HEK293 (cell line): ENCODE measurements around the gene TUBB3.

Source experiments
- CTCF ChIP-seq: fragments of 450-650 bp; formaldehyde crosslinking; IDR thresholded peaks from 2 replicates; pipeline ENCODE4 v1.5.1; 2016; ENCODE audit warnings: missing biosample characterization, missing genetic modification characterization
- YY1 ChIP-seq: fragments of 450-650 bp; formaldehyde crosslinking; IDR thresholded peaks from 2 replicates; pipeline ENCODE4 v1.5.1; 2018; ENCODE audit warnings: missing biosample characterization, missing genetic modification characterization
- ZBTB8A ChIP-seq: fragments of 450-650 bp; formaldehyde crosslinking; IDR thresholded peaks from 2 replicates; pipeline ENCODE4 v1.5.1; 2016; ENCODE audit warnings: missing biosample characterization, missing genetic modification characterization
- ZNF311 ChIP-seq: fragments of 450-650 bp; formaldehyde crosslinking; IDR thresholded peaks from 2 replicates; pipeline ENCODE4 v1.5.1; 2017; ENCODE audit warnings: missing biosample characterization, missing genetic modification characterization, borderline replicate concordance
- ZNF660 ChIP-seq: fragments of 450-650 bp; IDR thresholded peaks from 2 replicates; pipeline ENCODE4 v1.5.1; 2018; ENCODE audit warnings: missing biosample characterization, mild to moderate bottlenecking, missing genetic modification characterization

- TF ChIP-seq CTCF, result no peak
- TF ChIP-seq ZNF311 (tag by site-specific recombination), result no peak
- no peak for TF ChIP-seq ZNF660 (tag by site-specific recombination)
- no peak for TF ChIP-seq ZBTB8A (tag by site-specific recombination)
- TF ChIP-seq YY1, result no peak
Measured at GRCh38 chr16:89960966-89961365, 37.8 kb downstream of the TUBB3 start.
